Esophagus (tissue), 2 donors: ENCODE results near the gene NOL11. TPM values are rescaled to one million over a fixed set of nuclear protein-coding genes. Genes with fewer than 3 reads are reported as not detected.

ENCODE experiments used
- H3K27ac ChIP-seq, 2 donors: one replicate each; pipeline ENCODE4 v1.5.1; 2013; ENCODE audit warnings: low read depth in 2 of 2, mild to moderate bottlenecking in 2 of 2, inconsistent platforms in 1 of 2, low read length in 1 of 2, moderate library complexity in 1 of 2
- H3K27me3 ChIP-seq, 2 donors: one replicate each; pipeline ENCODE4 v1.6.1; 2013; ENCODE audit warnings: low read length in 2 of 2, control low read depth in 1 of 2, mild to moderate bottlenecking in 1 of 2; ENCODE audit not compliant: insufficient read depth in 2 of 2, control insufficient read depth in 1 of 2
- H3K36me3 ChIP-seq, 2 donors: one replicate each; pipeline ENCODE4 v1.6.1; 2013; ENCODE audit warnings: low read length in 1 of 2; ENCODE audit not compliant: control insufficient read depth in 2 of 2, insufficient read depth in 2 of 2
- H3K4me1 ChIP-seq, 2 donors: one replicate each; pipeline ENCODE4 v1.6.1; 2013; ENCODE audit warnings: low read length in 1 of 2; ENCODE audit not compliant: control insufficient read depth in 2 of 2, insufficient read depth in 2 of 2
- H3K4me3 ChIP-seq, 2 donors: one replicate each; pipeline ENCODE4 v1.5.1; 2013; ENCODE audit warnings: low read length in 2 of 2, mild to moderate bottlenecking in 2 of 2, low read depth in 1 of 2, moderate library complexity in 1 of 2
- H3K9me3 ChIP-seq, 2 donors: one replicate each; pipeline ENCODE4 v1.6.1; 2013; ENCODE audit warnings: mild to moderate bottlenecking in 2 of 2, low read depth in 1 of 2, low read length in 1 of 2, moderate library complexity in 1 of 2; ENCODE audit not compliant: control insufficient read depth in 2 of 2, insufficient read depth in 1 of 2
- WGBS, 2 donors: extraction: QIAGEN DNeasy Blood & Tissue Kit; methylation state at CpG; one replicate each; pipeline ENCODE4 v1.1.7; 2013; 5-methylcytosine and 5-hydroxymethylcytosine counted together
- polyA plus RNA-seq, 2 donors: library from polyadenylated mRNA; stranded (reverse); fragments of 200-250 nt; gene quantifications; one replicate each; pipeline ENCODE4 v1.2.3, GENCODE V29; 2013
- donor health status: healthy with polysubstance abuse.
- donor health status: Bipolar disorder and iron deficiency.

Gene NOL11
- 10 to 100 TPM; 23.0 to 25.4 TPM for polyA plus RNA-seq

- H3K36me3 ChIP-seq = peaks cover 2 to 5% of the 10 kb centered on the region in 2 donors
- H3K27ac ChIP-seq = peak within 1 kb of the TSS; percentile 84 to 96
- no peaks in the 10 kb centered on the region for H3K9me3 ChIP-seq
- H3K4me3 ChIP-seq = peak within 1 kb of the TSS; percentile 92 to 99
- H3K4me1 ChIP-seq = peaks cover 0 to 4% of the 10 kb centered on the region in 2 donors
- WGBS, 2 donors = 0% methylated on average over 49 of the region's 49 CpGs
- no peaks in the 10 kb centered on the region for H3K27me3 ChIP-seq
These were observed at the start of gene NOL11 for GRCh38 chr17:67717624-67718324. NOL11 (plus strand) TSS chr17:67717936; CDS start chr17:67717948, 12 bp downstream.

DNA sequence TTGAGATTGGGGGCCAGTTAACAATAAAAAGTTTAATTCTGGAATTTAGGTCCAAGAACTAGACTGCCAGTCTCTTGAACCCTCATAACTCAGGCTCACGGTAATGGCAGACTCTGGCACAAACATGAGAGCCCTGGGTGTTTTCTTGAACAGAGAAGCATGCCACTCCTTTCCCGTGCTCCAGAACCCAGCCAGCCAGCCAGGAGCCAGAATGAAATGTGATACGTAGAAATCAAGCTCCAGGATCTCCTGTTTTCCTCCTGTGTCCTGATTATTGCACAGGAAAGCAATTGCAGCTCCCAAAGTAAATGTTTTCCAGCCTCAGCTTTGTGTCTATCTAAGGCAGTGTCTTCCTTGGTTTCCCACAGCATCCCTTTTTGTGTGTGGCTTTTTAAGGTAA is 46.2 kb upstream of the NOL11 start:
- H3K9me3 ChIP-seq = no peaks in the 10 kb centered on the region
- no peaks in the 10 kb centered on the region for H3K36me3 ChIP-seq
- H3K4me1 ChIP-seq = no peaks in the 10 kb centered on the region
- WGBS, 2 donors = 43 to 46% methylated on average over 3 of the region's 3 CpGs
- H3K27ac ChIP-seq = no peak overlapping the region
- no peak overlapping the region for H3K4me3 ChIP-seq
- H3K27me3 ChIP-seq = no peaks in the 10 kb centered on the region

- no peaks in the 10 kb centered on the region for H3K4me1 ChIP-seq
- WGBS, 2 donors = 73 to 78% methylated on average over 10 of the region's 10 CpGs
- H3K9me3 ChIP-seq = no peaks in the 10 kb centered on the region
- H3K27ac ChIP-seq = no peak overlapping the region
- no peak overlapping the region for H3K4me3 ChIP-seq
- H3K27me3 ChIP-seq = no peaks in the 10 kb centered on the region
- no peaks in the 10 kb centered on the region for H3K36me3 ChIP-seq
These were observed 45.0 kb upstream of the NOL11 start for GRCh38 chr17:67672592-67673335.

DNA sequence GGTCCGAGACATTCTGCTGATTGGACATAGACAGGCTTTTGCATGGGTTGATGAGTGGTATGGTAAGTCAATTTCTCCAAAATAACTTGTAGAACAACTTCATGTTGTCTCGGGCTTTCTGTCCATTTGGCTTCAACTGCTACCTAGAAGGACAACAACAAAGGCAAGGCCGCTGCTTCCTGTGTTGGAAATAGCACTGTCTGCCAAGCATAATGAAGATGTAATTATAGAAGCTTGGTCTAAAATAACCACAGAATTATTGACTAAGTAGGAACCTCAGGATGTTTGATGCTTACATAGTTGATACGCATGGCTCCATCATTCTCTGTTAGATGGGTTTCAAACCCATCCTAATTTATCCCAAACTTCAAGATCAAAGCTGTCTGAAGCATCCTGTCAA is 42.3 kb upstream of the NOL11 start:
- H3K27me3 ChIP-seq = no peaks in the 10 kb centered on the region
- 86 to 89% methylated on average over 4 of the region's 4 CpGs for WGBS, 2 donors
- H3K27ac ChIP-seq = no peak overlapping the region
- H3K36me3 ChIP-seq = no peaks in the 10 kb centered on the region
- H3K4me3 ChIP-seq = no peak overlapping the region
- no peaks in the 10 kb centered on the region for H3K4me1 ChIP-seq
- no peaks in the 10 kb centered on the region for H3K9me3 ChIP-seq

DNA sequence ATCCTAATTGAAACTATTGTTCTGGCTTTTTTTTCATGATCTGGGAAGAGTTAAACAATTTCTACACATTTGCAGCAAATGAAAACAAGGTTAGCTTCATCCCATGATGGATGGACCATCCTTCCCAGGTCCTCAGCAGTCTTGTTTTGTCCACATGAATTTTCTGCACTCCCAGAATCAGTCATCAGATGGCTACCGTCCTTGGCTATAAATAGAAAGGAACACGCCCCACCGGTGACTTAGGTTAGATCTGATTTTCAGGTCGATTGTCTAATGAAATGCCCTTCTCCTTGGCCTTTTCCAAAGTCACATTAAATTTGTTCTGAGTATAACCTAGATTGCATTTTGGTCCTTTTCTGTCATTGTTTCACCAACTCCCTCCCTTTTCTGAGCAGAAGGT is 41.4 kb upstream of the NOL11 start:
- 49 to 74% methylated on average over 4 of the region's 4 CpGs for WGBS, 2 donors

GRCh38 chr17:67678414-67678813 is 39.3 kb upstream of the NOL11 start:
- H3K9me3 ChIP-seq = no peaks in the 10 kb centered on the region
- H3K4me1 ChIP-seq = no peaks in the 10 kb centered on the region
- H3K4me3 ChIP-seq = no peak overlapping the region
- 91 to 96% methylated on average over 2 of the region's 2 CpGs for WGBS, 2 donors
- no peak overlapping the region for H3K27ac ChIP-seq
- H3K36me3 ChIP-seq = no peaks in the 10 kb centered on the region
- H3K27me3 ChIP-seq = no peaks in the 10 kb centered on the region

More for the DNA sequence above, 41.4 kb upstream of the NOL11 start:
- Histone ChIP-seq H3K36me3 (no peaks in the 10 kb centered on the region), H3K27me3 (no peaks in the 10 kb centered on the region), H3K27ac (no peak overlapping the region), H3K9me3 (no peaks in the 10 kb centered on the region), H3K4me3 (no peak overlapping the region), H3K4me1 (no peaks in the 10 kb centered on the region)

DNA sequence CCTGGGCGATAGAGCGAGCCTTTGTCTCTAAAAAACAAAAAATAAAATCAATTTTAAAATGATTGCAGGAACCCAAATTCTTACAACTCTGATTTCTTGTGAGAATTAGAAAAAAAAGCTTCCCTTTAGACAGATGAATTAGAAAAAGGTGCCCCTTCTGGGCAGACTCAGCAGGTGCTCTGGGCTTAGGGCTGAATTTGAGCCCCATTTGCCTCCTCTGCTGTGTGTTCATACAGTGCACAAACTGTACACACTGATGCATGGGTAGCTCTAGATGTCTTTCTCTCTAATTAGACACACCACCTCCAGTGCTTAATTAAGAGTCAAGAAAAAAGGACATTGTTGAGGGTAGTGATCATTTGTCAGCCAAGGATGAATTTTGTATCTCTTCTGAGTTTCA is 38.5 kb upstream of the NOL11 start:
- Histone ChIP-seq H3K4me1 (no peaks in the 10 kb centered on the region), H3K9me3 (no peaks in the 10 kb centered on the region), H3K27me3 (no peaks in the 10 kb centered on the region), H3K27ac (no peak overlapping the region), H3K4me3 (no peak overlapping the region), H3K36me3 (no peaks in the 10 kb centered on the region)
- WGBS, 2 donors = 97 to 98% methylated on average over 2 of the region's 2 CpGs

DNA sequence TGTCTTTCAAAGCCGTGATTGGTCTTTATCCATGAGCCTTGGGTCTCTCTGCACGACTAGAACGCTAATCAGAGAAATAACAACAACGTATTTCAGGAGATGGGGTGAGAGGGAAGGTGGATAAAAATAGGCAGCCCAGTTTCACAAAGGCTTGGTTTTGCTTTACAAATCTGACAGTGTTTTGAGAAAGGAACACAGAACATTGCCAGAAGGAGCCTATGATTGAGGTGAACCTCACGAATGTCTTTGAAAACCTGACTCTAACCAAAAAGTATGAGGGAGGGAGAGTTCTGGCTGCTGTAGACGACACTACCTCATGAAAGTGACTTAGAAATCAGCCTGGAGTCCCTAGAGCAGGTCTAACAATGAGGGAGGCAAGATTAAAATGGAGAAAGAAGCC is 38.0 kb upstream of the NOL11 start:
- Histone ChIP-seq H3K4me3 (no peak overlapping the region), H3K27me3 (no peaks in the 10 kb centered on the region), H3K27ac (no peak overlapping the region), H3K36me3 (no peaks in the 10 kb centered on the region), H3K9me3 (no peaks in the 10 kb centered on the region), H3K4me1 (no peaks in the 10 kb centered on the region)
- WGBS, 2 donors = 88 to 94% methylated on average over 6 of the region's 6 CpGs

DNA sequence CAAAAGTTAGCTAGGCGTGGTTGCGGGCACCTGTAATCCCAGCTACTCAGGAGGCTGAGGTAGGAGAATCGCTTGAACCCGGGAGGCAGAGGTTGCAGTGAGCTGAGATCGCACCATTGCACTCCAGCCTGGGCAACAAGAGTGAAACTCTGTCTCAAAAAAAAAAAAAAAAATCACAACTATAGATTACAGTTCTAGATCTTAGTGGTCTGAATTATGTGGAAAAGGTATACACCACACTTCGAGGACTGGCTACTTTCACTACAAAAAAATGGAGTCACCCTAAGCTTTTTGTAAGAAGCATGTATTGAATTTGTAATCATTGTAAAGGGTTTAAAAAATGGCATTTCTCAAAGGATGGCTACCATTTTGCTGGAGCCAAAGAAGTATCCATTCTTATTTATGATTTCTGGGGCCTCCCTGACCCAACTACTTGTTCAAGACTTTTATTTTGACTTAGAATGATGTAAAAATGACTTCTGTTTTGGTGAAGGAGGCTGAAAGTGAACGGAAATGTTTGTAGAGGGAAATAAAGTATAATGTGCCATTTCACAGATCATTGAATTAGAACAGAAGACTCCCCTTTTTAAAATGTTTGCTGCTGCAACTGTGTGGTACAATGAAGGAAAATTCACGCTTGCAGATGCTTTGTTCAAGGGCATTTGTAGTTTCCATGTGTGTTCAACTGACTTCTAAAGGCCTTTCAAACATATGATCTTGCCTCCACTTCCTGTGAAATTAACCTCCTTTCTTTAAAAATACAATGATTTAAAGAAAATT is 37.1 kb upstream of the NOL11 start:
- Histone ChIP-seq H3K4me3 (no peak overlapping the region), H3K27ac (no peak overlapping the region), H3K4me1 (no peaks in the 10 kb centered on the region), H3K36me3 (no peaks in the 10 kb centered on the region), H3K9me3 (no peaks in the 10 kb centered on the region), H3K27me3 (no peaks in the 10 kb centered on the region)
- WGBS, 2 donors = 90 to 95% methylated on average over 8 of the region's 8 CpGs
